Effector memory CD8-positive, alpha-beta T cell (primary cell): ENCODE results near the gene DOHH.
A peak's percentile ranks its signal among the peaks of the same experiment; 100 is the strongest.

Source experiments
- ATAC-seq: fragments of 150-1000 bp; cut with Tn5 transposase; replicated peaks from 2 replicates; pipeline ENCODE4 v1.10.0; 2021; ENCODE audit warnings: mild to moderate bottlenecking, moderate library complexity
- DNase-seq, 3 experiments: peaks; one replicate each; pipeline ENCODE4 v3.0.0; 2021
- H3K27ac Mint-ChIP-seq, 2 donors: one replicate each; pipeline ENCODE4 v1.8.0; 2022; ENCODE audit warnings: mild to moderate bottlenecking in 2 of 2, mixed read lengths in 2 of 2, moderate library complexity in 2 of 2
- H3K27me3 Mint-ChIP-seq, 2 donors: one replicate each; pipeline ENCODE4 v1.8.0; 2022; ENCODE audit warnings: mixed read lengths in 2 of 2
- H3K36me3 Mint-ChIP-seq: one replicate; pipeline ENCODE4 v1.8.0; 2022; ENCODE audit warnings: mild to moderate bottlenecking, moderate library complexity, mixed read lengths; ENCODE audit not compliant: insufficient read depth
- H3K4me1 Mint-ChIP-seq, 2 donors: one replicate each; pipeline ENCODE4 v1.8.0; 2022; ENCODE audit warnings: low read depth in 2 of 2, mixed read lengths in 2 of 2
- H3K4me3 Mint-ChIP-seq, 2 donors: one replicate each; pipeline ENCODE4 v1.8.0; 2022; ENCODE audit warnings: mild to moderate bottlenecking in 2 of 2, mixed read lengths in 2 of 2, moderate library complexity in 2 of 2
- H3K9me3 Mint-ChIP-seq, 2 donors: one replicate each; pipeline ENCODE4 v1.8.0; 2022; ENCODE audit warnings: mixed read lengths in 2 of 2
- total RNA-seq, 9 experiments: gene quantifications; one replicate each; lab custom pipeline; 2026; lab: John Stamatoyannopoulos, UW

The DOHH gene
- total RNA-seq: 4.0 to 38.3 (median 11.0) reads per million in 9 experiments

- peak within 1 kb of the TSS; percentile 99 to 100 for H3K27ac Mint-ChIP-seq
- no peaks in the 10 kb centered on the region for H3K27me3 Mint-ChIP-seq
- H3K4me1 Mint-ChIP-seq: peaks cover 19 to 24% of the 10 kb centered on the region in 2 donors
- no peaks in the 10 kb centered on the region for H3K9me3 Mint-ChIP-seq
- peak within 1 kb of the TSS; percentile 92 to 96 for H3K4me3 Mint-ChIP-seq
- peaks cover 34% of the 10 kb centered on the region for H3K36me3 Mint-ChIP-seq
- ATAC-seq (peak; percentile 86), DNase-seq (peak; percentile 90 to 91 (median 90))
Observed at GRCh38 chr19:3500429-3501101, at the start of gene DOHH. Gene DOHH (minus strand): TSS chr19:3500674. CDS start chr19:3496814, 3,860 bp downstream.

GRCh38 chr19:3549816-3550215, 49.3 kb upstream of the DOHH start:
- no peak overlapping the region for H3K27ac Mint-ChIP-seq
- DNase-seq (no peak), ATAC-seq (no peak)
- no peaks in the 10 kb centered on the region for H3K9me3 Mint-ChIP-seq
- no peak overlapping the region for H3K4me3 Mint-ChIP-seq
- H3K4me1 Mint-ChIP-seq: peaks cover 13 to 22% of the 10 kb centered on the region in 2 donors
- no peaks in the 10 kb centered on the region for H3K27me3 Mint-ChIP-seq
- H3K36me3 Mint-ChIP-seq: peaks cover 15% of the 10 kb centered on the region

GRCh38 chr19:3548606-3549005, 48.1 kb upstream of the DOHH start:
- Mint-ChIP-seq H3K4me3 (peak overlapping the region in 1 of 2 donors; percentile 17), H3K4me1 (peaks cover 8 to 14% of the 10 kb centered on the region in 2 donors), H3K9me3 (no peaks in the 10 kb centered on the region), H3K27ac (peak overlapping the region in 1 of 2 donors; percentile 73), H3K27me3 (no peaks in the 10 kb centered on the region), H3K36me3 (peaks cover 16% of the 10 kb centered on the region)
- ATAC-seq: no peak
- no peak for DNase-seq

- Mint-ChIP-seq H3K4me3 (no peak overlapping the region), H3K4me1 (peaks cover 8 to 14% of the 10 kb centered on the region in 2 donors), H3K27ac (no peak overlapping the region), H3K27me3 (no peaks in the 10 kb centered on the region), H3K9me3 (no peaks in the 10 kb centered on the region), H3K36me3 (peaks cover 16% of the 10 kb centered on the region)
- no peak for ATAC-seq
- no peak for DNase-seq
Observed at GRCh38 chr19:3547767-3548282, 47.4 kb upstream of the DOHH start.

GRCh38 chr19:3547301-3547731, 46.8 kb upstream of the DOHH start:
- H3K27ac Mint-ChIP-seq: no peak overlapping the region
- H3K4me3 Mint-ChIP-seq: no peak overlapping the region
- H3K9me3 Mint-ChIP-seq: no peaks in the 10 kb centered on the region
- peaks cover 19% of the 10 kb centered on the region for H3K36me3 Mint-ChIP-seq
- ATAC-seq: no peak
- no peaks in the 10 kb centered on the region for H3K27me3 Mint-ChIP-seq
- DNase-seq: no peak
- peaks cover 8 to 12% of the 10 kb centered on the region in 2 donors for H3K4me1 Mint-ChIP-seq

GRCh38 chr19:3546119-3546518, 45.6 kb upstream of the DOHH start:
- H3K9me3 Mint-ChIP-seq: no peaks in the 10 kb centered on the region
- H3K4me1 Mint-ChIP-seq: peaks cover 8% of the 10 kb centered on the region in 2 donors
- peaks cover 19% of the 10 kb centered on the region for H3K36me3 Mint-ChIP-seq
- no peak overlapping the region for H3K4me3 Mint-ChIP-seq
- no peak for ATAC-seq
- H3K27me3 Mint-ChIP-seq: no peaks in the 10 kb centered on the region
- DNase-seq: no peak
- H3K27ac Mint-ChIP-seq: peak overlapping the region in 1 of 2 donors; percentile 93

- H3K9me3 Mint-ChIP-seq: no peaks in the 10 kb centered on the region
- H3K4me3 Mint-ChIP-seq: no peak overlapping the region
- peak overlapping the region; percentile 91 to 93 for H3K27ac Mint-ChIP-seq
- no peak for DNase-seq
- H3K36me3 Mint-ChIP-seq: peaks cover 19% of the 10 kb centered on the region
- no peak for ATAC-seq
- H3K4me1 Mint-ChIP-seq: peaks cover 8% of the 10 kb centered on the region in 2 donors
- H3K27me3 Mint-ChIP-seq: no peaks in the 10 kb centered on the region
Observed at GRCh38 chr19:3545669-3546034, 45.2 kb upstream of the DOHH start.

- peak; percentile 77 for ATAC-seq
- Mint-ChIP-seq H3K4me1 (peaks cover 8% of the 10 kb centered on the region in 2 donors), H3K27ac (peak overlapping the region; percentile 91 to 93), H3K36me3 (peaks cover 19% of the 10 kb centered on the region), H3K27me3 (no peaks in the 10 kb centered on the region), H3K4me3 (no peak overlapping the region), H3K9me3 (no peaks in the 10 kb centered on the region)
- peak; percentile 82 to 86 (median 82) for DNase-seq
Observed at GRCh38 chr19:3544742-3545668, 44.5 kb upstream of the DOHH start.

GRCh38 chr19:3544058-3544376, 43.5 kb upstream of the DOHH start:
- no peak for DNase-seq
- peaks cover 23% of the 10 kb centered on the region for H3K36me3 Mint-ChIP-seq
- H3K27ac Mint-ChIP-seq: peak overlapping the region in 1 of 2 donors; percentile 32
- H3K4me3 Mint-ChIP-seq: no peak overlapping the region
- H3K4me1 Mint-ChIP-seq: peaks cover 8% of the 10 kb centered on the region in 2 donors
- no peak for ATAC-seq
- no peaks in the 10 kb centered on the region for H3K27me3 Mint-ChIP-seq
- no peaks in the 10 kb centered on the region for H3K9me3 Mint-ChIP-seq

- Mint-ChIP-seq H3K4me1 (peaks cover 8% of the 10 kb centered on the region in 2 donors), H3K9me3 (no peaks in the 10 kb centered on the region), H3K27me3 (no peaks in the 10 kb centered on the region), H3K36me3 (peaks cover 29% of the 10 kb centered on the region), H3K4me3 (no peak overlapping the region), H3K27ac (peak overlapping the region in 1 of 2 donors; percentile 32)
- DNase-seq (no peak), ATAC-seq (no peak)
Observed at GRCh38 chr19:3543150-3544057, 42.9 kb upstream of the DOHH start.

GRCh38 chr19:3539756-3540118, 39.3 kb upstream of the DOHH start:
- Mint-ChIP-seq H3K9me3 (no peaks in the 10 kb centered on the region), H3K36me3 (peaks cover 38% of the 10 kb centered on the region), H3K4me1 (peaks cover 3 to 5% of the 10 kb centered on the region in 2 donors), H3K27me3 (no peaks in the 10 kb centered on the region), H3K27ac (peak overlapping the region in 1 of 2 donors; percentile 35), H3K4me3 (no peak overlapping the region)
- ATAC-seq: no peak
- DNase-seq: no peak

GRCh38 chr19:3538965-3539755, 38.7 kb upstream of the DOHH start, which contains the start of gene TEKTIP1:
Gene TEKTIP1 (plus strand): TSS chr19:3539174. CDS start chr19:3539178, 4 bp downstream.
- no peak for ATAC-seq
- H3K27ac Mint-ChIP-seq: peak within 1 kb of the TSS in 1 of 2 donors; percentile 82
- H3K4me3 Mint-ChIP-seq: no peak within 1 kb of the TSS

More at GRCh38 chr19:3538965-3539755, 38.7 kb upstream of the DOHH start, which contains the start of gene TEKTIP1:
- DNase-seq: no peak
- peaks cover 3 to 5% of the 10 kb centered on the region in 2 donors for H3K4me1 Mint-ChIP-seq
- no peaks in the 10 kb centered on the region for H3K27me3 Mint-ChIP-seq
- H3K9me3 Mint-ChIP-seq: no peaks in the 10 kb centered on the region
- peaks cover 44% of the 10 kb centered on the region for H3K36me3 Mint-ChIP-seq
